H9 (cell line): ENCODE measurements around the gene ADCK2. TPM values are rescaled to one million over a fixed set of nuclear protein-coding genes. Genes with fewer than 3 reads are reported as not detected.

Experiments used
- DNase-seq: peaks from one replicate; pipeline ENCODE4 v3.0.0-alpha.2; 2017
- H2AFZ ChIP-seq: one replicate; pipeline ENCODE4 v1.6.1; 2013; ENCODE audit warnings: mild to moderate bottlenecking, low read length, control low read depth, moderate library complexity
- H2AK5ac ChIP-seq: 2 replicates; pipeline ENCODE4 v1.6.1; 2013; ENCODE audit warnings: low read length, control low read depth, mixed read lengths; ENCODE audit not compliant: insufficient read length
- H2BK120ac ChIP-seq: one replicate; pipeline ENCODE4 v1.6.1; 2013; ENCODE audit warnings: low read depth, mild to moderate bottlenecking, low read length, control low read depth, inconsistent platforms; ENCODE audit not compliant: poor library complexity, severe bottlenecking
- H2BK12ac ChIP-seq: 2 replicates; pipeline ENCODE4 v1.6.1; 2013; ENCODE audit warnings: low read length, control low read depth, mixed read lengths, low read depth; ENCODE audit not compliant: insufficient read length
- H2BK15ac ChIP-seq: 2 replicates; pipeline ENCODE4 v1.6.1; 2013; ENCODE audit warnings: low read depth, low read length, control low read depth
- H2BK20ac ChIP-seq: one replicate; pipeline ENCODE4 v1.6.1; 2013; ENCODE audit warnings: low read depth, mild to moderate bottlenecking, low read length, control low read depth, inconsistent platforms; ENCODE audit not compliant: poor library complexity, severe bottlenecking
- H2BK5ac ChIP-seq: 2 replicates; pipeline ENCODE4 v1.6.1; 2013; ENCODE audit warnings: low read length, control low read depth, mixed read lengths; ENCODE audit not compliant: insufficient read length
- H3K14ac ChIP-seq: 2 replicates; pipeline ENCODE4 v1.6.1; 2013; ENCODE audit warnings: low read length, control low read depth; ENCODE audit not compliant: insufficient read depth
- H3K18ac ChIP-seq: 2 replicates; pipeline ENCODE4 v1.6.1; 2013; ENCODE audit warnings: low read depth, mild to moderate bottlenecking, mixed read lengths, low read length, control low read depth; ENCODE audit not compliant: insufficient read length
- H3K23ac ChIP-seq: 2 replicates; pipeline ENCODE4 v1.6.1; 2013; ENCODE audit warnings: low read length, control low read depth, mixed read lengths, low read depth; ENCODE audit not compliant: insufficient read length
- H3K23me2 ChIP-seq: 2 replicates; pipeline ENCODE4 v1.6.1; 2013; ENCODE audit warnings: low read depth, mild to moderate bottlenecking, mixed read lengths, low read length, control low read depth; ENCODE audit not compliant: insufficient read length, poor library complexity, severe bottlenecking
- H3K27ac ChIP-seq: 2 replicates; pipeline ENCODE4 v1.5.1; 2013; ENCODE audit warnings: low read length, control low read depth, mixed read lengths, low read depth; ENCODE audit not compliant: insufficient read length
- H3K27me3 ChIP-seq: 2 replicates; pipeline ENCODE4 v1.6.1; 2013; ENCODE audit warnings: low read length, control low read depth, inconsistent platforms; ENCODE audit not compliant: insufficient read depth
- H3K4ac ChIP-seq: 2 replicates; pipeline ENCODE4 v1.6.1; 2013; ENCODE audit warnings: low read depth, mild to moderate bottlenecking, control low read depth, inconsistent platforms, low read length, moderate library complexity
- H3K4me1 ChIP-seq: 2 replicates; pipeline ENCODE4 v1.6.1; 2013; ENCODE audit warnings: low read length, control low read depth, inconsistent platforms; ENCODE audit not compliant: insufficient read depth
- H3K4me2 ChIP-seq: 2 replicates; pipeline ENCODE4 v1.6.1; 2013; ENCODE audit warnings: low read length, control low read depth, mixed read lengths; ENCODE audit not compliant: insufficient read length, insufficient read depth
- H3K56ac ChIP-seq: 2 replicates; pipeline ENCODE4 v1.6.1; 2013; ENCODE audit warnings: low read depth, mild to moderate bottlenecking, mixed read lengths, low read length, control low read depth; ENCODE audit not compliant: insufficient read length
- H3K79me1 ChIP-seq: 2 replicates; pipeline ENCODE4 v1.6.1; 2013; ENCODE audit warnings: low read depth, mild to moderate bottlenecking, moderate library complexity, low read length, control low read depth, inconsistent platforms; ENCODE audit not compliant: insufficient read depth, poor library complexity, severe bottlenecking
- H3K79me2 ChIP-seq: 2 replicates; pipeline ENCODE4 v1.6.1; 2013; ENCODE audit warnings: low read length, control low read depth, inconsistent platforms; ENCODE audit not compliant: insufficient read depth
- H3K9ac ChIP-seq: 2 replicates; pipeline ENCODE4 v1.6.1; 2013; ENCODE audit warnings: low read length, control low read depth, mixed read lengths; ENCODE audit not compliant: insufficient read length; ENCODE audit errors: extremely low read depth
- H3K9me3 ChIP-seq: one replicate; pipeline ENCODE4 v1.6.1; 2013; ENCODE audit warnings: low read depth, low read length, inconsistent platforms; ENCODE audit not compliant: control insufficient read depth
- H3T11ph ChIP-seq: one replicate; pipeline ENCODE4 v1.6.1; 2013; ENCODE audit warnings: mild to moderate bottlenecking, low read length, control low read depth, inconsistent platforms
- H4K20me1 ChIP-seq: one replicate; pipeline ENCODE4 v1.6.1; 2013; ENCODE audit not compliant: control insufficient read depth, insufficient read length, insufficient read depth
- H4K5ac ChIP-seq: 2 replicates; pipeline ENCODE4 v1.6.1; 2013; ENCODE audit warnings: low read depth, mild to moderate bottlenecking, mixed read lengths, low read length, control low read depth; ENCODE audit not compliant: insufficient read length
- H4K8ac ChIP-seq: replicated peaks from 2 replicates; pipeline ENCODE4 v1.6.1; 2013; ENCODE audit warnings: low read length, control low read depth, mixed read lengths, low read depth; ENCODE audit not compliant: insufficient read length
- H4K91ac ChIP-seq: 2 replicates; pipeline ENCODE4 v1.6.1; 2013; ENCODE audit warnings: low read depth, mild to moderate bottlenecking, moderate library complexity, mixed read lengths, low read length, control low read depth; ENCODE audit not compliant: insufficient read length
- H3K27ac Mint-ChIP-seq, 3 experiments: 2 replicates in 2 of 3; 3 replicates in 1 of 3; pipeline ENCODE4 v1.8.0; 2020 to 2021; ENCODE audit warnings: mixed read lengths in 3 of 3, mild to moderate bottlenecking in 1 of 3, moderate library complexity in 1 of 3
- H3K27me3 Mint-ChIP-seq: 2 replicates; pipeline ENCODE4 v1.8.0; 2021; ENCODE audit warnings: low read depth, mild to moderate bottlenecking, moderate library complexity, mixed read lengths
- H3K36me3 Mint-ChIP-seq, 3 experiments: 2 replicates in 2 of 3; 3 replicates in 1 of 3; pipeline ENCODE4 v1.8.0; 2020 to 2021; ENCODE audit warnings: low read depth in 3 of 3, mixed read lengths in 3 of 3; ENCODE audit not compliant: insufficient read depth in 1 of 3
- H3K4me1 Mint-ChIP-seq, 2 experiments: 2 replicates each; pipeline ENCODE4 v1.8.0; 2020; ENCODE audit warnings: mixed read lengths in 2 of 2
- H3K4me3 Mint-ChIP-seq, 2 experiments: 2 replicates in 1 of 2; 3 replicates in 1 of 2; pipeline ENCODE4 v1.8.0; 2020 to 2021; ENCODE audit warnings: mild to moderate bottlenecking in 2 of 2, mixed read lengths in 2 of 2, moderate library complexity in 1 of 2
- H3K9me3 Mint-ChIP-seq, 2 experiments: 2 replicates in 1 of 2; 3 replicates in 1 of 2; pipeline ENCODE4 v1.8.0; 2020; ENCODE audit warnings: mild to moderate bottlenecking in 2 of 2, mixed read lengths in 2 of 2, moderate library complexity in 1 of 2
- WGBS: extraction: QIAGEN DNeasy Blood & Tissue Kit; methylation state at CpG from one replicate; pipeline ENCODE4 v1.1.7; 2013; ENCODE audit warnings: missing lambda C conversion rate, low lambda C conversion rate, mixed read lengths; ENCODE audit not compliant: insufficient read length; ENCODE audit errors: extremely low coverage; 5-methylcytosine and 5-hydroxymethylcytosine counted together
- total RNA-seq: library from RNA; stranded (reverse); gene quantifications from 2 replicates; pipeline ENCODE4 v1.2.1, GENCODE V29; 2021
- TF ChIP-seq, protein P1 (sequence below): fragments of 200-600 bp; sonication (generic); conservative IDR thresholded peaks from 3 replicates; pipeline ENCODE4 v1.8.0; 2021; ENCODE audit warnings: antibody characterized with exemption, mild to moderate bottlenecking

The ADCK2 gene
- total RNA-seq, 1 experiment from 2014 or later, result 12.4 TPM

DNA sequence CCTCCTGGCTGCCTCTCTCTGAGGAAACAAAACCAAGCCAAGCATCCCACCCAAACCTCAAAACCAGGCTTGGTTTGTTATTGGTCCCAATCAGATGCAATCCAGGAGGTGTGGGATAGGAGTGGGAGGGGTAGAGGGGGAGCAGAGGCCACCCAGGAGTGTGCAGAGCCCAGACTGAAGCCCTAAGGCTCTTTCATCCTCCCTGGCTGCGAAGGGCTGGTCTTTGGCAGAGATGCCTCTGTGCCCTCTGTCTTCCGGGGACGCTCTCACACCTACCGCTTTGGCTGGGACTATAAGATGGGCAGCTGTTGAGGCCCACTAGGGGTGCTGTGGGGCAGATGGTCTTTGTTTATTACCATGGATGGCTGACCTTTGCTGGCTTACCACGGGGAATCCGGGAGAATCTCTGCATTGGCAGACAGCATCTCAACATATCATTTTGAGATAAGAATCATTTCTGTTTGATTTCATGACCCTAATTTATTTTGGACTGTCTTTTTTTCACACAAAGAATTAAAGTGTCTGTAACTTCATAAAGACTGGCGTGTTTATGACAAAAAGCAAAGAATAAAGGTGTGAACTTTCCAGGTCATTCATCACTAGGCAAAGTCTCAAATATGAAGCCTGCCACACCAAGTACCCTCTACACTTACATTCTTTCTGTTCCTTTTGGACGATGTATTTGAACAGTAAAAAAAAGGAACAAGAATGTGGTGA is 25.7 kb upstream of the ADCK2 start:
- H4K91ac ChIP-seq, result no peak overlapping the region
- H3K18ac ChIP-seq, result no peak overlapping the region
- H3K36me3 Mint-ChIP-seq, result no peaks in the 10 kb centered on the region
- H3K4ac ChIP-seq, result no peak overlapping the region
- H3K27me3 ChIP-seq, result no peaks in the 10 kb centered on the region
- H4K8ac ChIP-seq, result no peak overlapping the region
- H3K4me1 ChIP-seq, result no peaks in the 10 kb centered on the region; the same call in 1 of the 2 replicates
- H3K27me3 Mint-ChIP-seq, result peaks cover 10% of the 10 kb centered on the region
- no peak overlapping the region for H3K4me2 ChIP-seq
- H3K79me1 ChIP-seq, result no peaks in the 10 kb centered on the region
- no peak overlapping the region for H3K23ac ChIP-seq
- peaks cover 9 to 11% of the 10 kb centered on the region in 2 experiments for H3K4me1 Mint-ChIP-seq
- H4K5ac ChIP-seq, result no peak overlapping the region
- H3K9me3 ChIP-seq, result no peaks in the 10 kb centered on the region
- H2AK5ac ChIP-seq, result no peak overlapping the region
- H4K20me1 ChIP-seq, result no peaks in the 10 kb centered on the region
- H3T11ph ChIP-seq, result no peak overlapping the region
- no peak overlapping the region; a peak in 1 of 7 replicates for H3K27ac Mint-ChIP-seq
- H3K79me2 ChIP-seq, result no peaks in the 10 kb centered on the region
- TF ChIP-seq, protein P1, sequence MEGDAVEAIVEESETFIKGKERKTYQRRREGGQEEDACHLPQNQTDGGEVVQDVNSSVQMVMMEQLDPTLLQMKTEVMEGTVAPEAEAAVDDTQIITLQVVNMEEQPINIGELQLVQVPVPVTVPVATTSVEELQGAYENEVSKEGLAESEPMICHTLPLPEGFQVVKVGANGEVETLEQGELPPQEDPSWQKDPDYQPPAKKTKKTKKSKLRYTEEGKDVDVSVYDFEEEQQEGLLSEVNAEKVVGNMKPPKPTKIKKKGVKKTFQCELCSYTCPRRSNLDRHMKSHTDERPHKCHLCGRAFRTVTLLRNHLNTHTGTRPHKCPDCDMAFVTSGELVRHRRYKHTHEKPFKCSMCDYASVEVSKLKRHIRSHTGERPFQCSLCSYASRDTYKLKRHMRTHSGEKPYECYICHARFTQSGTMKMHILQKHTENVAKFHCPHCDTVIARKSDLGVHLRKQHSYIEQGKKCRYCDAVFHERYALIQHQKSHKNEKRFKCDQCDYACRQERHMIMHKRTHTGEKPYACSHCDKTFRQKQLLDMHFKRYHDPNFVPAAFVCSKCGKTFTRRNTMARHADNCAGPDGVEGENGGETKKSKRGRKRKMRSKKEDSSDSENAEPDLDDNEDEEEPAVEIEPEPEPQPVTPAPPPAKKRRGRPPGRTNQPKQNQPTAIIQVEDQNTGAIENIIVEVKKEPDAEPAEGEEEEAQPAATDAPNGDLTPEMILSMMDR, result peak; percentile 80
- no peak overlapping the region for H2BK20ac ChIP-seq
- H2BK120ac ChIP-seq, result no peak overlapping the region
- no peak overlapping the region; a peak in 1 of 5 replicates for H3K4me3 Mint-ChIP-seq
- H3K14ac ChIP-seq, result no peak overlapping the region
- H2BK15ac ChIP-seq, result no peak overlapping the region
- H3K27ac ChIP-seq, result no peak overlapping the region
- H2BK12ac ChIP-seq, result no peak overlapping the region
- H3K9me3 Mint-ChIP-seq, result no peaks in the 10 kb centered on the region
- WGBS, result no CpG with 5 or more reads among the region's 8 CpGs
- H2AFZ ChIP-seq, result no peak overlapping the region
- no peaks in the 10 kb centered on the region for H3K23me2 ChIP-seq
- no peak overlapping the region for H3K9ac ChIP-seq
- peak; percentile 84 for DNase-seq
- no peak overlapping the region for H2BK5ac ChIP-seq
- no peak overlapping the region for H3K56ac ChIP-seq
